ENCODE results near the gene ZNF441.

DNA sequence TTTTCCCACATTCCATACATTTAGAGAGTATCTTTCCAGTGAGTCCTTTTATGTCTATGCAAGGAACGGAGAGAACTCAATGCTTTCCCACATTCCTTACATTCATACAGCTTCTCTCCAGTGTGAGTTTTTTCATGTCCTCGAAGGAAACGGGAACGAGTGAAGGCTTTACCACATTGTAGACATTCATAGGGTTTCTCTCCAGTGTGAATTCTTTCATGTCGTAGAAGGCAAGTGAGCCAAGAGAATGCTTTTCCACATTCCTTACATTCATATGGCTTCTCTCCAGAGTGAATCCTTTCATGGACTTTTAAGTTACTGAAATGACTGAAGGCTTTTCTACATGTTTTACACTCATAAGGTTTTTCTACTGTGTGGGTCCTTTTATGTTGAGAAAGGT is 45.1 kb upstream of the ZNF441 start:
- TF ChIP-seq, protein P1, sequence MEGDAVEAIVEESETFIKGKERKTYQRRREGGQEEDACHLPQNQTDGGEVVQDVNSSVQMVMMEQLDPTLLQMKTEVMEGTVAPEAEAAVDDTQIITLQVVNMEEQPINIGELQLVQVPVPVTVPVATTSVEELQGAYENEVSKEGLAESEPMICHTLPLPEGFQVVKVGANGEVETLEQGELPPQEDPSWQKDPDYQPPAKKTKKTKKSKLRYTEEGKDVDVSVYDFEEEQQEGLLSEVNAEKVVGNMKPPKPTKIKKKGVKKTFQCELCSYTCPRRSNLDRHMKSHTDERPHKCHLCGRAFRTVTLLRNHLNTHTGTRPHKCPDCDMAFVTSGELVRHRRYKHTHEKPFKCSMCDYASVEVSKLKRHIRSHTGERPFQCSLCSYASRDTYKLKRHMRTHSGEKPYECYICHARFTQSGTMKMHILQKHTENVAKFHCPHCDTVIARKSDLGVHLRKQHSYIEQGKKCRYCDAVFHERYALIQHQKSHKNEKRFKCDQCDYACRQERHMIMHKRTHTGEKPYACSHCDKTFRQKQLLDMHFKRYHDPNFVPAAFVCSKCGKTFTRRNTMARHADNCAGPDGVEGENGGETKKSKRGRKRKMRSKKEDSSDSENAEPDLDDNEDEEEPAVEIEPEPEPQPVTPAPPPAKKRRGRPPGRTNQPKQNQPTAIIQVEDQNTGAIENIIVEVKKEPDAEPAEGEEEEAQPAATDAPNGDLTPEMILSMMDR (IDR thresholded peaks at IDR 0.05; ENCODE audit: borderline replicate concordance, extremely low read depth, low read length, poor library complexity, severe bottlenecking), result no peak
- no peak for TF ChIP-seq EZH2 (IDR thresholded peaks at IDR 0.05; ENCODE audit: borderline replicate concordance, low read depth, low read length, severe bottlenecking)

All from DND-41 (cell line).